Skeletal muscle tissue (tissue), 4 donors: ENCODE results near the gene GNA14. TPM values are rescaled to one million over a fixed set of nuclear protein-coding genes. Genes with fewer than 3 reads are reported as not detected.
"Not testable (repeated sequence)": the region's sequence is repeated elsewhere in the genome, so short reads cannot be mapped to it uniquely, and the experiment has no call there.

Experiments used
- H3K27ac ChIP-seq: one replicate; pipeline ENCODE4 v1.7.0; 2013; ENCODE audit warnings: mild to moderate bottlenecking, low read depth, low read length, inconsistent platforms
- H3K27me3 ChIP-seq, 3 donors: one replicate each; pipeline ENCODE4 v1.7.0; 2013; ENCODE audit warnings: low read length in 3 of 3; ENCODE audit not compliant: control insufficient read depth in 3 of 3, insufficient read depth in 3 of 3
- H3K36me3 ChIP-seq, 3 donors: one replicate each; pipeline ENCODE4 v1.7.0; 2013; ENCODE audit warnings: low read length in 3 of 3; ENCODE audit not compliant: control insufficient read depth in 3 of 3, insufficient read depth in 3 of 3
- H3K4me1 ChIP-seq, 3 donors: one replicate each; pipeline ENCODE4 v1.7.0; 2013; ENCODE audit warnings: low read length in 3 of 3, mild to moderate bottlenecking in 3 of 3; ENCODE audit not compliant: control insufficient read depth in 3 of 3, insufficient read depth in 3 of 3
- H3K4me3 ChIP-seq, 3 donors: one replicate each; pipeline ENCODE4 v1.7.0; 2013; ENCODE audit warnings: low read length in 3 of 3
- H3K9ac ChIP-seq, 3 donors: one replicate each; pipeline ENCODE4 v1.7.0; 2013; ENCODE audit warnings: low read length in 3 of 3, mild to moderate bottlenecking in 3 of 3, moderate library complexity in 2 of 3, low read depth in 1 of 3
- H3K9me3 ChIP-seq, 3 donors: one replicate each; pipeline ENCODE4 v1.7.0; 2013; ENCODE audit warnings: low read length in 3 of 3; ENCODE audit not compliant: control insufficient read depth in 3 of 3
- total RNA-seq: library from RNA; depleted of rRNA; stranded (reverse); fragments of >200 nt; gene quantifications from one replicate; pipeline ENCODE4 v1.2.3, GENCODE V29; 2014
- donor health status: Osteomylitis.

The GNA14 gene
- total RNA-seq, 1 donor from 2014 or later, result 3.7 TPM

- H3K36me3 ChIP-seq, H3K27ac ChIP-seq, H3K4me1 ChIP-seq, H3K9ac ChIP-seq, H3K27me3 ChIP-seq, H3K4me3 ChIP-seq, H3K9me3 ChIP-seq: not testable (repeated sequence)
Observed at GRCh38 chr9:77441124-77441523, 207.0 kb downstream of the GNA14 start.

GRCh38 chr9:77440057-77440456, 208.1 kb downstream of the GNA14 start:
- no peak overlapping the region for H3K27ac ChIP-seq
- H3K4me3 ChIP-seq, result no peak overlapping the region

GRCh38 chr9:77438653-77439052, 209.5 kb downstream of the GNA14 start:
- Histone ChIP-seq H3K27ac (no peak overlapping the region), H3K9ac (no peak overlapping the region), H3K36me3 (no peaks in the 10 kb centered on the region), H3K9me3 (no peaks in the 10 kb centered on the region), H3K4me3 (no peak overlapping the region), H3K4me1 (peaks cover 0 to 2% (median 2%) of the 10 kb centered on the region in 3 donors), H3K27me3 (no peaks in the 10 kb centered on the region)

More at GRCh38 chr9:77440057-77440456, 208.1 kb downstream of the GNA14 start:
- Histone ChIP-seq H3K27me3 (no peaks in the 10 kb centered on the region), H3K4me1 (peaks cover 0 to 2% (median 2%) of the 10 kb centered on the region in 3 donors), H3K9ac (no peak overlapping the region), H3K9me3 (no peaks in the 10 kb centered on the region), H3K36me3 (no peaks in the 10 kb centered on the region)

GRCh38 chr9:77435688-77436087, 212.4 kb downstream of the GNA14 start:
- Histone ChIP-seq H3K9ac (no peak overlapping the region), H3K4me3 (no peak overlapping the region), H3K27ac (no peak overlapping the region), H3K4me1 (peaks cover 0 to 2% (median 2%) of the 10 kb centered on the region in 3 donors), H3K36me3 (no peaks in the 10 kb centered on the region), H3K9me3 (no peaks in the 10 kb centered on the region), H3K27me3 (no peaks in the 10 kb centered on the region)

GRCh38 chr9:77435277-77435676, 212.8 kb downstream of the GNA14 start:
- Histone ChIP-seq H3K4me1 (peaks cover 0 to 2% (median 2%) of the 10 kb centered on the region in 3 donors), H3K27me3 (no peaks in the 10 kb centered on the region), H3K36me3 (no peaks in the 10 kb centered on the region), H3K4me3 (no peak overlapping the region), H3K9ac (no peak overlapping the region), H3K9me3 (no peaks in the 10 kb centered on the region), H3K27ac (no peak overlapping the region)

GRCh38 chr9:77433675-77434445, 214.3 kb downstream of the GNA14 start:
- Histone ChIP-seq H3K4me1 (no peaks in the 10 kb centered on the region), H3K27me3 (no peaks in the 10 kb centered on the region), H3K9ac (no peak overlapping the region), H3K4me3 (no peak overlapping the region), H3K27ac (no peak overlapping the region), H3K36me3 (no peaks in the 10 kb centered on the region), H3K9me3 (no peaks in the 10 kb centered on the region)

- H3K27ac ChIP-seq, result no peak overlapping the region
- H3K27me3 ChIP-seq, result no peaks in the 10 kb centered on the region
- H3K4me1 ChIP-seq, result peaks cover 0 to 4% (median 3%) of the 10 kb centered on the region in 3 donors
- no peaks in the 10 kb centered on the region for H3K9me3 ChIP-seq
- H3K36me3 ChIP-seq, result no peaks in the 10 kb centered on the region
- H3K4me3 ChIP-seq, result no peak overlapping the region
- no peak overlapping the region for H3K9ac ChIP-seq
Observed at GRCh38 chr9:77432053-77432452, 216.1 kb downstream of the GNA14 start.

- Histone ChIP-seq H3K9ac (no peak overlapping the region), H3K9me3 (no peaks in the 10 kb centered on the region), H3K4me3 (no peak overlapping the region), H3K36me3 (no peaks in the 10 kb centered on the region), H3K4me1 (peaks cover 0 to 4% (median 3%) of the 10 kb centered on the region in 3 donors), H3K27me3 (no peaks in the 10 kb centered on the region), H3K27ac (no peak overlapping the region)
Observed at GRCh38 chr9:77429928-77430327, 218.2 kb downstream of the GNA14 start.

- Histone ChIP-seq H3K9ac (no peak overlapping the region), H3K36me3 (no peaks in the 10 kb centered on the region), H3K4me1 (peaks cover 0 to 4% (median 3%) of the 10 kb centered on the region in 3 donors), H3K9me3 (no peaks in the 10 kb centered on the region), H3K27me3 (no peaks in the 10 kb centered on the region), H3K27ac (no peak overlapping the region), H3K4me3 (no peak overlapping the region)
Observed at GRCh38 chr9:77427256-77427927, 220.7 kb downstream of the GNA14 start.

- H3K4me3 ChIP-seq, result no peak overlapping the region
- H3K9me3 ChIP-seq, result no peaks in the 10 kb centered on the region
- H3K9ac ChIP-seq, result no peak overlapping the region
- H3K4me1 ChIP-seq, result peaks cover 0 to 4% (median 3%) of the 10 kb centered on the region in 3 donors
- no peaks in the 10 kb centered on the region for H3K27me3 ChIP-seq
- no peak overlapping the region for H3K27ac ChIP-seq
- H3K36me3 ChIP-seq, result no peaks in the 10 kb centered on the region
Observed at GRCh38 chr9:77426712-77427111, 221.4 kb downstream of the GNA14 start.
